GM19043 (cell line): ENCODE data around the gene GGTLC2.
"Not testable (repeated sequence)": the region's sequence is repeated elsewhere in the genome, so short reads cannot be mapped to it uniquely, and the experiment has no call there.

Experiments
- ATAC-seq: cut with Tn5 transposase; IDR thresholded peaks from one replicate; pipeline ENCODE4 v1.9.1; 2021; ENCODE audit warnings: low read depth; ENCODE audit not compliant: unreplicated experiment

GGTLC2 gene

GRCh38 chr22:22636260-22636659, 8.2 kb upstream of the GGTLC2 start:
- not testable (repeated sequence) for ATAC-seq

DNA sequence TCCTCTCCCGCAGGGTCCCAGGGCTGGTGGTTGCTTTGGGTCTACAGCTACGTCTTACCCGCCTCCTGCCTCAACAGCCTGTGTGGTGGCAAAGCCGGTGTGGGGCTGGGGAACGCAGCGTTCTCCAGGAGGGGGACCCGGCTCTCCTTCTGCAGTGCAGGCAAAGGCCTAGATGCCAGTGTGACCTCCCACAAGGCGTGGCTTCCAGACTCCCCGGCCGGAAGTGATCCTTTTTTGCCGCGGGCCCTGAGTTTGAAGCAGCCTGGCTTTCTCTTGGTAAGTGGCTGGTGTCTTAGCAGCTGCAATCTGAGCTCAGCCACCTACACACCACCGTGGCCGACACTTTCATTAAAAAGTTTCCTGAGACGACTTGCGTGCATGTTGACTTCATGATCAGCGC, 6.1 kb upstream of the GGTLC2 start:
- ATAC-seq = not testable (repeated sequence)

DNA sequence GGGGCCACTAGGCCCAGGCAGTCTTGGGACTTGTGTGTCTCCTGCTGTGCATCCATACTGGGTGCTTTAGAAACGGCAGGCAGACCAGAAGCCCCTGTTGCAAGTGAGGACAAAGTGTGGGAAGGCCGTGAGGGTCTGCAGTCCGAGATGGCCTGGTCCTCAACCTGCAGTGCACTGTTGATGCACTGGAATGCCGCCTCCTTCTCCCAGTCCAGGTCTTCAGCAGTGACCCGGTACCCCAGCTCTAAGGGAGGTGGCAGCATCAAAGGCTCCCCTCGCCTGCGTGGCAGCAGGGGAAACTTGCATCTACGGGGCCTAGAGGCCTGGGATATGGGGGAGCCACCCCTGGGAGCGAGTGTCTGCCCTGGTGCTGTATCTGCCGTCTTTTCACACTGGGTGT, 2.2 kb upstream of the GGTLC2 start:
- ATAC-seq = not testable (repeated sequence)

DNA sequence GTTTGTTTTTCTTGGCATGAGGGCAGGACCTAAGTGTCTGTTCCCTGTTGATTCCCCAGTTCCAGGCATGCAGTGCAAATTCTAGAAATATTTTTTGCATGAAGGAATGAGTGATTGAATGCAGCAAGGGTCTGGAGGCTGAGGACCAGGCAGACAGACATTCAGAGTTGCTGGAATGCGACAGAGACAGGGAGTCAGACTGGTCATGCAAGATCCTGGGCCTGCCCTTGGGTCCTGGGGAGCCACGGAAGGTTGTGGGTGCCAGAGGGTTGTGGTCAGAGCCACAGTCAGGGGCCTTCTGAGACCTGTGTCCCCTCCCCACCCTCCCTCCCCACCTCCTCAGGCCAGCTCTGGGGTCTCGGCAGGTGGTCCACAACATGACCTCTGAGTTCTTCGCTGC, 1.6 kb downstream of the GGTLC2 start:
- ATAC-seq = not testable (repeated sequence)

- ATAC-seq = not testable (repeated sequence)
Measured at GRCh38 chr22:22647952-22648351, 3.5 kb downstream of the GGTLC2 start.

GRCh38 chr22:22648863-22649536, 4.6 kb downstream of the GGTLC2 start:
- not testable (repeated sequence) for ATAC-seq

GRCh38 chr22:22649761-22650160, 5.3 kb downstream of the GGTLC2 start:
- not testable (repeated sequence) for ATAC-seq

- ATAC-seq = not testable (repeated sequence)
Measured at GRCh38 chr22:22650398-22650797, 6.0 kb downstream of the GGTLC2 start.

GRCh38 chr22:22650803-22651515, 6.5 kb downstream of the GGTLC2 start:
- not testable (repeated sequence) for ATAC-seq

GRCh38 chr22:22651593-22651992, 7.2 kb downstream of the GGTLC2 start:
- ATAC-seq = not testable (repeated sequence)

DNA sequence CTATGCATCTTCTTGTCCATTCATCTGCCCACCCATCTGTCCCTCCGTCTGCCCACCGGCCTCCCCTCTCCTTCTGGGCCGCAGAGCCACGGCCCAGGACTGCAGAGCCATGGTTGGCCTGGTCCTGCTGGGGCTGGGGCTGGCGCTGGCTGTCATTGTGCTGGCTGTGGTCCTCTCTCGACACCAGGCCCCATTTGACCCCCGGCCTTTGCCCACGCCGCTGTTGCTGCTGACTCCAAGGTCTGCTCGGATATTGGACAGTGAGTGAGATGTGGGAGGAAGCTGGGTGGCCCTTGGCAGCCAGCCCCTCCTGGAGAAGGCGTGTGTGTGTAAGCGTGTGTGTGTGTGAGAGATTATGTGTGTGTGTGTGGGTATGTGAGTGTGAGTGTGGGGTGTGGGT, 7.7 kb downstream of the GGTLC2 start:
- ATAC-seq = not testable (repeated sequence)

GRCh38 chr22:22652573-22652972, 8.2 kb downstream of the GGTLC2 start:
- not testable (repeated sequence) for ATAC-seq

DNA sequence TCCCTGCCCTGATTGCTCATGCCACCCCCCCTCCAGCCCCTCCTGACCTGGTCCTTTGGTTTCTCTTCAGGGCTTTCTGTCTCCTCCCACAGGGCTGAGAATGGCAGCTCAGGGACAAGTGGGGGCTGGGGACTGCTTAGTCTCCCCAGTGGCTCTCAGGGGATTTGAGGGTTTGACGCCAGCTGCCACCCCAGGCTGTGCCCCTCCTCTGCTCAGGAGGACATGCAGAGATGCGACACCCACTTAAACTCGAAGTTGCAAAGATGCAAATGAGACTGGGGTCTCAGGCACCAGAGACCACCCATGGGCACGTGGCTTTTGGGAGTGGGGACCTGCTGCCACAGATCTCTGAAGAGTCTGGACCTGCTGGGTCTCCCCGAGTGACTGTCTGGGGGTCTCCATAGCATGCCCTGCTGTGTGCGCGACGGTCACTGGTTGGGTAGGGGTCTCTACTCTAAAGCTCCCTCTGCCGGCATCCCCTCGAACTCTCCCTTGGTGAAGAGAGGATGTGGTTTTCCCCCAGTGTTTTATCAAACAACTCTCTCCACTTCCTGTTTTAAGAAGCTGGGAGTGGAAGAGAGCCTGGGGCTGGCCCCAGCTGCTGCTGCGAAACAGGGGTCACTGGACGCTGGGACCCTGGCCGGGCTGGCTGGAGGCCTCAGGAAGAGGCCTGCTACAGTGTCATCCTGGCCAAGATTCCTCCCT, 9.4 kb downstream of the GGTLC2 start:
- not testable (repeated sequence) for ATAC-seq

- ATAC-seq = no peak
Measured at GRCh38 chr22:22655452-22656290, 11.3 kb downstream of the GGTLC2 start.

GRCh38 chr22:22657712-22658111, 13.3 kb downstream of the GGTLC2 start:
- no peak for ATAC-seq

GRCh38 chr22:22661275-22661674, 16.9 kb downstream of the GGTLC2 start:
- ATAC-seq = no peak

DNA sequence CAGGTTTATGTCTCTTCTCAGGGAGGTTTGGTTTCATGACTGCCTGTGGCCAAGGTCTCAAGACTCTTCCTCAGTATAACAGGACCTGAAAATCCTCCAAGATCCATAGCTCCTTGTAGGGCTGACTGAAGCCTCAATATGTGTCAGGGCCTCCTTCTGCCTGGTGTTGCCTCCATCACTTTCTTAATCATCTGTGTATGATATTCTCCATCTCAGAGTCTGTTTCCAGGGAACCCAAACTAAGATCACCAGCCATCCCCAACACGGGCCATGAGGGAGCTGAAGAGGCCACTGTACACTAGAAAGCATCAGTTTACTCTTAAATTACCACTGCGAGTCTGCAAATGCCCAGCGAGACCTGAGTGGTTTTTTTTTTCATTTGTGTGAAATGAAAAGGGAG, 17.7 kb downstream of the GGTLC2 start:
- no peak for ATAC-seq

DNA sequence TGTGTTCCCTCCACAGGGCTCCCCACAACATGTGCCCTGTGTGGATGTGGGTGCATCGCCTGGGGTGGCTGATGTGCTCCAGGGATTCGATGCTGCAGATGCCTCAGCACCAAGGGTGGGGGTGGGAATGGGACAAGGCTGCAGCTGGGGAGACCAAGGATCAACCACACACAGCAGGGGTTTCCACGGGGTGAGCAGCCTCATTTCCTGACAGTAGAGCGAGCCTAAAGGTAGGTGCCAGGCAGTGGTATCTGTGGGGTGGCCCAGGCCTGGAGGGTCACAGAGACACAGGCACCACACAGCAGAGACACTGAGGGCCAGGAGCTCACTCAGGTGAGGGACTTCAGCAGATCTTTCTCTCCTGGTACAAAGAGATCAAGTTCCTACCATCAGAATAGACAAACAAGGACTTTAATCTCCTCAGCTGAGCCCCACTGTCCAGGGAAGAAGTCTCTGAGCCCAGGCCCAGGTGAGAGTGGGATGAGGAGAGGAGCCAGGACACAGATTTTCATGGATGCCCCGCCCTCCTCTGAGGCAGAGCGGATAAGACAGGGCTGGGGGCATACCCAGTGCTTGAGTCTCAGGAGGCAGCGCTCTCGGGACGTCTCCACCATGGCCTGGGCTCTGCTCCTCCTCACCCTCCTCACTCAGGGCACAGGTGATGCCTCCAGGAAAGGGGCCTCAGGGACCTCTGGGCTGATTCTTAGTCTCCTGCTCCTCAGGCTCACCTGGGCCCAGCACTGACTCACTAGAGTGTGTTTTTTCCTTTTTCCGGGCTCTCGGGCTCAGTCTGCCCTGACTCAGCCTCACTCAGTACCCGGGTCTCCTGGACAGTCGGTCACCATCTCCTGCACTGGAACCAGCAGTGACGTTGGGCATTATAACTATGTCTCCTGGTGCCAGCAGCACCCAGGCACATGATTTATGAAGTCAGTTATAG, 19.7 kb downstream of the GGTLC2 start:
- no peak for ATAC-seq

- no peak for ATAC-seq
Measured at GRCh38 chr22:22666307-22667091, 22.1 kb downstream of the GGTLC2 start.
